ENCODE results near the gene ECD.

GRCh38 chr10:73174148-73174925, 6.5 kb upstream of the ECD start:
- TF ChIP-seq CTCF (optimal IDR thresholded peaks at IDR 0.05 in 1 of 3, IDR thresholded peaks at IDR 0.05 in 1 of 3, conservative IDR thresholded peaks at IDR 0.05 in 1 of 3; ENCODE audit: extremely low read depth in 1 of 3, insufficient read depth in 2 of 3, low read length in 3 of 3) = no peak
- TF ChIP-seq EZH2 (IDR thresholded peaks at IDR 0.05; ENCODE audit: low read length) = no peak

Measured in keratinocyte (primary cell).